Measurements from ENCODE around the gene RASSF5.

RASSF5 gene

DNA sequence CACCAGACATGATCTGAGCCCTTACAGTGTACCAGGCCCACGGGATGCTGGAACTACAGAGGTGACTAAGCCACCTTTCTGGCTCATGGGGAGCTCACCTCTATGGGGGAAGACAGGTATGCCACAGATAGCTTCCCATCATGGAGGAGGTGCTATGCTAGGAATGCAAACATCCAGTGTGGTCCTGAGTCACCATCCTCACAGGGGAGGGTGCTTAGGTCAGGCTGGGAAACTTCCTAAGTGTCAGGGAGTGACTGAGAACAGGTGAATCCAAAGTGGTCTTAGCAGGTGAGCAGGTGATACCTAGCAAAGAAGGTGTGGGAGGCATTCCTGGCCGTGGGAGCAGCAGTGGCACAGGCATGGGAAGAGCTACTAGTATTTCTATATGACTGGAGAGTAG lies 8.6 kb upstream of the RASSF5 start:
- DNase-seq: no peak

- DNase-seq: no peak
Observed at GRCh38 chr1:206500046-206500445, 7.3 kb upstream of the RASSF5 start.

GRCh38 chr1:206501881-206502280 lies 5.5 kb upstream of the RASSF5 start:
- no peak for DNase-seq

- no peak for DNase-seq
Observed at GRCh38 chr1:206502403-206502802, 4.9 kb upstream of the RASSF5 start.

DNA sequence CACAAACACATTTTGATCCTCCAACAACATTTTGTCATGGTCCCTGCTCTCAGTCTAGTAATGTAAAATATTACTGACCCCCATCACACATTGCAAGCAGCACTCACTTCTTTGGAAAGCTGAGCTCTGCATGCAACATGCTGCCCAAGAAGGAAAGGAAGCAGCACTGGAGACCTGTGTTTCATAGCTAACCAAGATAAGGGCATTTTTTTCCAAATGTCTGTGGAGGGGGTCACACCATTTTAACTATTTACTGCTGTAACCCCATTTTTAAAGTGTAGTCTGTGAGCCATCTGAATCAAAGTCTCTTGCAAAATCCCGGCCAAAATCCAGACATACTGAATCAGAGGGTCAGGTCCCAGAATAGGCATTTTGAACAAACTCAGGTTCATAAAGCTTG lies 4.5 kb upstream of the RASSF5 start:
- no peak for DNase-seq

GRCh38 chr1:206503591-206504362 lies 3.6 kb upstream of the RASSF5 start:
- no peak for DNase-seq

DNA sequence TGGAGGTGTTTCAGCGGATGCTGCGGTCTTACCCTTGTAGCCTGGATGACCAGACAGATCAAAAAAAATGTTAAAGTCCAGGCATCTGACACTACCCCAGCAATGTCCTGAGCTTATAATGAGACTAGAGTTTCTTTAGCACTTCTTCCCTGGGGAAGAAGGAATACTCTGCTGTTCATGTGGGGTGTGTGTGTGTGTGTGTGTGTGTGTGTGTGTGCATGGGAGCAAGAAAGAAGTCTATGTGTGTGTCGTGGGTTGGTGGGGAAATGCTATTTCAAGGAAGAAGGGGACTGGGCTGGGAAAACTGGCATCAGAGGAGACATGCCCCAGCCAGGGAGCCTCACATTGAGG lies 3.0 kb upstream of the RASSF5 start:
- DNase-seq: no peak

GRCh38 chr1:206505702-206506355 lies 1.5 kb upstream of the RASSF5 start:
- DNase-seq: no peak

DNA sequence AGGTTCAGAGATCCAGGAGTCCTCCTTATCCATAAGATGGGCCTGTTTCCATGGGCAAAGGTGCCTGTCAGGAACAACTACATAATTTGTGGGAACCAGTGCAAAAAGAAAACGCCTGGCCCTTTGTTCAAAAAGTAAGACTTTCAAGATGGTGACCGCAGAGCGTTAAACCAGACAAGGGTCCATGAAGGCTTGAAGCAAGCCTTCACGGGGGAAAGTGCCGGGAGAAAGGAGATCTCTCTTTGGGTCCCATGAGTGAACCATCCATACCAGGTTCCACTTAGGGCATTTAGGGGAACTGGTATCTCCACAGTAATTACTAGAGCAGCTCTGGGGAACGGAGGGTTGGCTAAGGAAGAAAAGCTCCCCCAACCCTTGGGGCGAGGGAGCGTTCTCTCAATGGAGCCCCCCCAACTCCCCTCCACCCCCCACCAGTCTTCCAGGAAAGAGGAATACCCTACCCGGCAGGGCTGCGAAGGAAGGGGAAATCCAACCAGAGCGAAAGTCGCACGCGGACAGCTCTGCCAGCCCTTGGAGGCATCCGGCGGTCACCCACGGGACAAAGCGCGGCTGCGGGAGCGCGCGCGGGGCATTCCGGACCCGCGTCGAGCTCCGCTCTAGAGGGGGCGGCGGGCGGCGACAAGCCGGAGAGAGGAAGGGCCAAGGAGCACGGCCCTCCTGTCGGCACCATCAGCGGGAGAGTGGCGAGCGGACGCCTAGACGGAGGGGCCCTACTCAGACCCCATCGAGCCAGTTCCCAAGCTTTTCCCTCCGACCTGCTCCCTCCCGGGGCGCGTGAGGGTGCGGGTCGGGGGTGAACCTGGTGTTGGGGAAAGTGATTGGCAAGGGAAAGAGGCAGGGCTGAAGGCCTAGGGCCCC lies 687 bp upstream of the RASSF5 start:
- DNase-seq: peak; percentile 7

DNA sequence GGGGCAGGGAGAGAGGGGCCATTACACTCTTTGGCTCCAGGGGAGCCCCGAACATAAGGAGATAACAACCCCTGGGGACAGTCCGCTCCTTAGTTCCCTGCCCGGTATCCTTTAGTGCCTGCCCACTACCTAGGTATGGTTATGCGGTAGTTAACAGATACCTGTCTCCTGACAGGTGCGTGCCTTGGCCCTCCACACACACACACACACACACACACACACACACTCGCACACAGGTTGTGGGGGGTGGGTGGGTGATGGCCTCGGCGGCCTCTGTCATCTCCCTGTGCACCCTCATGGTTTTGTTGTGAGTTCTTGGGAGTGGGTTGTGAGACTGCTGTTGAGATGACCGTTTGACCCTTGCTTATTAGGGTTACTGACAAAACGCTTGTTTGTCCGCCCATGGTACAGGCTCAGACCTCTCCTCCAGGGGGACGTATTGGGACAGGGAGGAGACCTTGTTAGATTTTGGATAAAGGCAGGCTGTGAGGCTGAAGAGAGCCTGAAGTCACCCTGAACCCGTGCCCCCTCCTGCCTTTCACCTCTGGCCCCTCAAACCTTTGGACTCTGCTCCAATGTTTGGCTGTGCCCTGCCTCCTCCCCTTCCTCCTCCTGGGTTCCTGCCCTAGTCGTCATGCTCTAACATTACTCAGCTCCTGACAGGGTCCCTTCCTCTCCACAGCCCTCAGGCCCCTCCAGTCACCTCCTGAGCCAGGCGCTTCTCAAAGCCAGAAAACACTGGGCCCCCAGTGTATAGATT lies 979 bp downstream of the RASSF5 start:
- DNase-seq: no peak

DNA sequence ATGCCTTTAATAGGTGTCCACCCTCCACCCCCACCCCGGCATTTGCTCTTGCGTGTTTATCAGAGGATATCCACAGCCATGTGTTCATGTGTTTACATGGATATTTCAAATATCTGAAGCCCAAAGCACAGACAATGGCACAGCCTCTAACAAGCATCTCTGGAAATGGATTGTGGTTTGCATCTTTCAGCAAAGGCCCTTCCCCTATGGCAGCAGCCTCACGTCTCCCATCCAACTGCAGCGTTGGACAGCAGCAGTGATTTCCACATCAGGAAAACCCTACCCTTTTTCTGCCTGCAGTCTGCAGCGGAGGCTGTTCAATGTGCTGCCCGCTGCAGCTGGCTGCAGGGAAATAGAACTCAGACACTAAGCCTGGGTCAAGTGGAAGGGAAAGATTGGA lies 1.6 kb downstream of the RASSF5 start:
- DNase-seq: no peak

DNA sequence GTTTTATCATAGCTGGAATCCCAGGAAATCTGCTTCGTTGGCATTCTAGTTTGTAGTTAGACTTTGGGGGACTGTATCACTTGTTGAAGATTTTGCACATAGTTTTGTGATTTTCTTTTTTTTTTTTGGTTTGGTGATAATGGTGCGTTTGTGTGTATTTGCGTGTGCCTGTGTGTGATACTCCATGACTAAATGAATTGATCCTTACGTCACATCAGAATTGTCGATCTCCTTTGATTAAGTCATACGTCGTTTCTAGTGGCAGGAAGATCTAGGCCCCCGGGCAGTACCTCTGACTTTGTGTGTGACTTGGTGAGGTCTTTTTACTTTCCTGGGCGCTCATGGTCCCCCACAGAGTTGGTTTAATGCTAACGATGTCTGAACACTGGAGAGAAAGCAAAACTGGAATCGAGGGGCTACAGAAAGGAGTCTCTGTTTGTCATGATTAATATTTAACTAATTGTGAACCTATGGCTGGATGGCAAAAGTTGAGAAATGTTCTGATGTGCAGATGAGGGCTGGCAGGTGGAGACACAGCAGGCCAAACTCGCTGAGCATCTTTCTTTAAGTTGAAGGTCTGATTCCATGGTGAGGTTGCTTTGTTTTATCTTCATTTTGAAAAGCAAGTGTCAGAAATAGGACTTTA lies 2.4 kb downstream of the RASSF5 start:
- no peak for DNase-seq

DNA sequence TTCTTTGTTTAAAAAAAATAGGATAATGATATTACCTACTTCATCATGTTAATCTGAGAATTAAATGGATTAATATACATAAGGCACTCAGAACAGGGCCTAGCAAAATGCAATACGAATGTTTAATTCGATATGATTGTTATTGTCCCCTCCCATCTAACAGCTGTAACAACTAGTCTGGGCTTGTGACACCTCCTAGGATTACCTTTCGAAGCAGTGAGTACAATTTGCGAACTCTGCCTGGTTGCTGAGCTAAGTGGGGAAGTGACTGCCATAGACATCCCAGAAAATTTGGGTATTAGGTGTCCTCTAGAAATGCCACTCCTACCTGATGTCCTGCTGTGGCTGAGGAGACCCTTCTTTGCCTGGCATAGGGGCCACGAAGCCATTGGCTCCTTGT lies 3.0 kb downstream of the RASSF5 start:
- DNase-seq: no peak

GRCh38 chr1:206511362-206512057 lies 4.2 kb downstream of the RASSF5 start:
- DNase-seq: no peak

DNA sequence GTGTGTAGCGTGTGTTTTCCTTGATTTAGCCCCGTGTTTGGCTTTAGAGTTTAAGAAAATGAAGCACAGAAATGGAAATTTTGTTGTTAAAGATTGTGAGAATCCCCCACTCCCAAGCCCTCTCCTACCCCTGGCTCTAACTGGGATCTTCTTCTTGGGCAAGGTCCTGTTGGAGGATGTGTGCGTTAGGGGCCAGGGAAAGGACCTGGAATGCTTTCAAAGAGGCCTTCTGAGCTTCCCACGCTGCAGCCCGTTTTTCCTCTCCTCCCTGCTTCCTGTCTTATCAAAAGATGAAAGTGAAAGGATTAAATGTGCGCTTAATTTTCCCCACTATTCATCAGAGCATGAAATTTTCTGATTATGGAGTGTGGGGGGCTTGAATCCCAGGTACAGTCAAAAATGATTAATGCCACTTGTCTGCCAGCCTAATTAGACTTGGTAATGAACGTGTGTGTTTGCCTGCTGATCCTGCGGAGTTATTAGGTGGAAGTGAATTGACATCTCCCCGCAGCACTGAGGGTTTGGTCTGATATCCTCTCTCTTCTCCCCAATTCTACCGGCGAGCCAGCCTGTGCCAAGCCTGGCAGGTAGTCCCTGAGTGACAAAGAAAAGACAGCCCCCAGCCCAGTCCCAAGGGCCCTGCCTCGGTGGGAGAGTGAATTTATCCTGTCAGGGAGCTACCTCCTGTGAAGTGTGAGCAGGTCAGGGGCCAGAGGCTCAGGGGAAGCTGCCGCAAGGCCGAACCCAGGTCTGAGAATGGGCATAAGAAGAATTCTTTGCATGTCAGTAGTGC lies 4.9 kb downstream of the RASSF5 start:
- no peak for DNase-seq

GRCh38 chr1:206512851-206513180 lies 5.5 kb downstream of the RASSF5 start:
- DNase-seq: no peak

- DNase-seq: no peak
Observed at GRCh38 chr1:206513312-206514111, 6.2 kb downstream of the RASSF5 start.

DNA sequence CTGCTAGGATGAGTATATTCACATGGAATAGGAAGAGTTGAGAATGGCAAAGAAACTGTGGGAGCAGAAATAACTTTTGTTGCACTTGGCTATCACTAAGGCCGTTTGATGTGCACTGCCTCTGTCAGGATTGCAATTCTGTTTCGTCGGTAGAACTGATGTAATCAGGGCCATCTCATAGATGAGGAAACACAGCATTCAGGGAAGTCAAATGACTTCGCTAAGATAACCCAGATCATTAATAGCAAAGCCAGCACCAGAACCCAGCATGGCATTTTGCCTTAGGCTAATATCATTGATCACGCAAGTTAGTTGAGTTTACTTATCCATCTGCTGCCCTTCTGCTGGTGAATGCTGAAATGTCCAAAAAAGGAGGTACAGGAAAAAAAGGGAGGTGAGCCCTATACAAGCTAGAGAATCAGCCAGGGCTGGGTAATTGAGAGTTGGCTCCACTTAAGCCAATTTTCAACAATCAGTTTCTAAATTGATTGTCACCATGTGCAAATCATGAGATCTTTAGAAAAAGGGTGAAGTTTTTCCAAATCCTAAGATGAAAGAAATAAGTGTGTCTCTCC lies 7.6 kb downstream of the RASSF5 start:
- DNase-seq: no peak

DNA sequence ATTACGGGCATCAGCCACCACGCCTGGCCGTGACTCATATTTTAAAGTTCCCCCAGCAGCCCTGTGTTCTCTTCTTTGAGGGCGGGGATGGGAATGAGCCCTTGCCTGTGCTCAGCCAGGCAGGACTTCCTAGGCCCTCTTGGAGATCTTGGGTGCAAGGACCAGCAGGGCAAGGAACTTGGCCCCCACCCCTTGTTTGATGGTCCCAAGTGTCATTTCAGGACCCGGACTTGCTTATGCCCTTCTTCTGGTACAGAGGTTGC lies 9.3 kb downstream of the RASSF5 start:
- no peak for DNase-seq

GRCh38 chr1:206517784-206518183 lies 10.5 kb downstream of the RASSF5 start:
- no peak for DNase-seq
